Prostate gland (tissue), 2 donors: Measurements from ENCODE around the gene FBXW12. TPM values are rescaled to one million over a fixed set of nuclear protein-coding genes. Genes with fewer than 3 reads are reported as not detected.
A peak's percentile ranks its signal among the peaks of the same experiment; 100 is the strongest.

Experiments
- DNase-seq: peaks from one replicate; pipeline ENCODE4 v3.0.0-alpha.2; 2019; ENCODE audit warnings: low spot score
- H3K27ac ChIP-seq, 2 donors: fragments of 200-600 bp; sonication (generic); 2 replicates each; pipeline ENCODE4 v1.5.1; 2017 to 2019
- H3K27me3 ChIP-seq: fragments of 200-600 bp; sonication (generic); replicated peaks from 2 replicates; pipeline ENCODE4 v1.5.1; 2019; ENCODE audit not compliant: insufficient read depth
- H3K36me3 ChIP-seq, 2 donors: fragments of 200-600 bp; sonication (generic); 1 replicate in 1 of 2; 2 replicates in 1 of 2; pipeline versions ENCODE4 v1.5.1 to v1.8.1; 2017 to 2019
- H3K4me1 ChIP-seq: fragments of 200-600 bp; sonication (generic); replicated peaks from 2 replicates; pipeline ENCODE4 v1.5.1; 2019
- H3K4me3 ChIP-seq, 2 donors: fragments of 200-600 bp; sonication (generic); 2 replicates each; pipeline ENCODE4 v1.5.1; 2017 to 2019
- H3K9me3 ChIP-seq: fragments of 200-600 bp; sonication (generic); 2 replicates; pipeline ENCODE4 v1.5.1; 2017
- CTCF ChIP-seq, 4 experiments: fragments of 200-600 bp in 2 of 4; fragments of 450-650 bp in 2 of 4; sonication (generic) in 2 of 4; IDR thresholded peaks; 1 replicate in 3 of 4; 2 replicates in 1 of 4; pipeline ENCODE4 v1.5.1; 2016 to 2019; ENCODE audit warnings: antibody characterized with exemption in 4 of 4, mild to moderate bottlenecking in 2 of 4, moderate library complexity in 2 of 4
- POLR2A ChIP-seq: fragments of 450-650 bp; IDR thresholded peaks from one replicate; pipeline ENCODE4 v1.6.1; 2016; ENCODE audit warnings: antibody characterized with exemption, mild to moderate bottlenecking
- POLR2AphosphoS5 ChIP-seq: sonication (generic); formaldehyde crosslinking; IDR thresholded peaks from one replicate; pipeline ENCODE4 v1.6.1; 2017; ENCODE audit warnings: antibody characterized with exemption
- WGBS: methylation state at CpG from one replicate; pipeline ENCODE4 v1.1.5; 2018; 5-methylcytosine and 5-hydroxymethylcytosine counted together
- intact Hi-C: fragments of 100-400 bp; cut with DNase I; formaldehyde crosslinking; loops from one replicate; pipeline ENCODE4 v1.14.2; 2022
- total RNA-seq, 2 donors: library from RNA; depleted of rRNA; stranded (reverse); fragments of >200 nt; gene quantifications; one replicate each; pipeline ENCODE4 v1.1.0, GENCODE V29; 2016

Gene FBXW12
- total RNA-seq, 2 donors from 2014 or later = 0.68 TPM; not detected in 1

GRCh38 chr3:48428572-48429316 lies 56.7 kb downstream of the FBXW12 start:
- intact Hi-C loops = no loop called here
- Histone ChIP-seq H3K27ac (peak overlapping the region; percentile 90 to 96), H3K9me3 (no peaks in the 10 kb centered on the region), H3K36me3 (no peaks in the 10 kb centered on the region), H3K4me1 (peaks cover 38% of the 10 kb centered on the region), H3K27me3 (no peaks in the 10 kb centered on the region), H3K4me3 (peak overlapping the region; percentile 74 to 75)
- WGBS = under 1% methylated on average over 28 of the region's 60 CpGs
- DNase-seq = peak; percentile 56
- TF ChIP-seq POLR2A (peak; percentile 51), CTCF (IDR thresholded peaks at IDR 0.05) (no peak), POLR2AphosphoS5 (no peak)

GRCh38 chr3:48429317-48429959 lies 57.4 kb downstream of the FBXW12 start:
- Histone ChIP-seq H3K36me3 (no peaks in the 10 kb centered on the region), H3K4me3 (peak overlapping the region; percentile 74 to 75), H3K4me1 (peaks cover 38% of the 10 kb centered on the region), H3K27me3 (no peaks in the 10 kb centered on the region), H3K27ac (peak overlapping the region; percentile 90 to 96), H3K9me3 (no peaks in the 10 kb centered on the region)
- peak; percentile 72 for DNase-seq
- no peak for TF ChIP-seq CTCF (IDR thresholded peaks at IDR 0.05)
- peak; percentile 8 for TF ChIP-seq POLR2A
- no peak for TF ChIP-seq POLR2AphosphoS5
- intact Hi-C loops = no loop called here
- under 1% methylated on average over 40 of the region's 86 CpGs for WGBS

- WGBS = 4% methylated on average over 15 of the region's 15 CpGs
- DNase-seq = peak; percentile 93
- H3K36me3 ChIP-seq = no peaks in the 10 kb centered on the region
- no peaks in the 10 kb centered on the region for H3K9me3 ChIP-seq
- peaks cover 36% of the 10 kb centered on the region for H3K4me1 ChIP-seq
- no peaks in the 10 kb centered on the region for H3K27me3 ChIP-seq
- peak; percentile 85 for TF ChIP-seq POLR2AphosphoS5
- TF ChIP-seq CTCF (IDR thresholded peaks at IDR 0.05) = no peak
- peak; percentile 34 for TF ChIP-seq POLR2A
- peak within 1 kb of the TSS; percentile 74 to 75 for H3K4me3 ChIP-seq
- intact Hi-C loops = loop anchor here (2.0 to 10.0 kb wide), 3 partner anchors 27 to 198 kb away; partner anchors contain the start of gene NME6
- H3K27ac ChIP-seq = peak within 1 kb of the TSS; percentile 90 to 96
These were observed 58.1 kb downstream of the FBXW12 start, which contains the start of gene PLXNB1 for GRCh38 chr3:48429960-48430707. PLXNB1 (minus strand) TSS chr3:48430086; CDS start chr3:48424611, 5,475 bp downstream.

GRCh38 chr3:48430708-48431101 lies 58.7 kb downstream of the FBXW12 start:
- DNase-seq = no peak
- intact Hi-C loops = loop anchor here (2.0 to 10.0 kb wide), 3 partner anchors 28 to 198 kb away; partner anchors contain the start of gene NME6

More at GRCh38 chr3:48430708-48431101, 58.7 kb downstream of the FBXW12 start:
- Histone ChIP-seq H3K9me3 (no peaks in the 10 kb centered on the region), H3K4me3 (peak overlapping the region in 1 of 2 donors; percentile 74), H3K36me3 (no peaks in the 10 kb centered on the region), H3K4me1 (peaks cover 32% of the 10 kb centered on the region), H3K27me3 (no peaks in the 10 kb centered on the region), H3K27ac (peak overlapping the region; percentile 90 to 96)
- no peak for TF ChIP-seq POLR2AphosphoS5
- no peak for TF ChIP-seq POLR2A
- no peak for TF ChIP-seq CTCF (IDR thresholded peaks at IDR 0.05)
- WGBS = 59% methylated on average over 1 of the region's 1 CpG
